GM19372 (cell line): Measurements from ENCODE around the gene SMIM17.
A peak's percentile ranks its signal among the peaks of the same experiment; 100 is the strongest.

Experiments used
- ATAC-seq: cut with Tn5 transposase; IDR thresholded peaks from one replicate; pipeline ENCODE4 v1.9.1; 2021; ENCODE audit warnings: mild to moderate bottlenecking, low read depth, moderate library complexity; ENCODE audit not compliant: unreplicated experiment

Gene SMIM17

GRCh38 chr19:56642711-56643459 is at the start of gene SMIM17:
Gene SMIM17, plus strand, starts transcription at chr19:56643159. Its CDS starts 2,509 bp downstream, at chr19:56645668.
- ATAC-seq = no peak

DNA sequence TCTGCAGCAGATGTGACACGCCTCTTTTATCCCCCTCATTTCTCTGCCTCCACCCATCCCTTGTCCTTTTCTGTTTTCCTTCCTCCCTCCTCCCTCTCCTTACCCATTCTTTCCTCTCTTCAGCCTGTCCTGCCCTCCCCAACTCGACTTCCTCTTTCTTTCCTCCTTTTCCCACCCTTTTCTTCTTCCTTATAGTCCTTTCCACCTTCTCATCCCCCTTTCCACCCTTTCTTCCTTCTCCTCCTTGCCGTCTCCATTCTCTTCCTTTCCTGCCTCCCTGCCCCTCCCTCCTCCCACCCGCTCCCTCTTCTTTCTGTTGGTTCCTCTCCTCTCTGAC is 48.5 kb upstream of the SMIM17 start:
- no peak for ATAC-seq

DNA sequence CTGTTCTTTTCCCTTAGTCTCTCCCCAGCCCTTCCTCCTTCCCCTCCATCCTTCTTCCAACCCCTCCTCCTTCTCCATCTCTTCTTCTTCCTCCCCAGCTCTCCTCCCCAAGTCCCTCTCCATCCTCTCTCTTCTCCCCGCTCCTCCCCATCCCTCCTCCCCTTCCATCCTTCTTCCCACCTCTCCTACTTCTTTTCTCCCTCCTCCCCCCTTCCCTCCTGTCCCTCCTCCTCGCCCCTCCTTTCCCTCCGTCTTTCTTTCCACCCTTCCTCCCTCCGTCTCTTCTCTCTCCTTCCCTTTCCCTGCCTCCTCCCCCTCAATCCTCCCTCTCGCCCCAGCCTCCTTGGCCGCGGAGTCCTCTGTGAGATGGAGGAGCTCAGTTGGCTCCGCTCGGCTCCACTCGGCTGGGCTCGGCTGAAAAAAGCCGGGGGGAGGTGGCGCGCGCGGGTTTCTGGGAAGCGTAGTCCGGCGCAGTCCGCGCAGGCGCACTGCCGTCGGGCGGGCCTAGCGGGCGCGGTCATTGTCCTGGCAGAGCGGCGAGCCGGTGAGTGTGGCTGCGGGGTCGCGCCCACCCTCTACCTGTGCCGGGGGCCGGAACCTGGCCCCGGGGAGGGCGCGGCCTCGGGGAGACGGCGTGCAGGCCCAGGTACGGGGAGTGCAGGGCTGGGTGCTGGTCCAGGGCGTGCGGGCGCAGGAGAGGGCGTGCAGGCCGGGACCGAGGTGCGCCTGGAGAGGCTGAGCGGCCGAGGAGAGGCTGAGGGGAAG is 48.0 kb upstream of the SMIM17 start, which contains the start of gene ZNF71:
ZNF71 (plus strand) TSS at position 520 of the 765 bp plus-strand sequence. CDS start 6,257 bp downstream, outside the sequence.
- ATAC-seq = peak; percentile 96

- ATAC-seq = no peak
Observed at GRCh38 chr19:56595548-56595899, 47.4 kb upstream of the SMIM17 start.

- ATAC-seq = no peak
Observed at GRCh38 chr19:56596676-56597075, 46.3 kb upstream of the SMIM17 start.

- no peak for ATAC-seq
Observed at GRCh38 chr19:56597696-56598095, 45.3 kb upstream of the SMIM17 start.

GRCh38 chr19:56601375-56601774 is 41.6 kb upstream of the SMIM17 start:
- no peak for ATAC-seq

DNA sequence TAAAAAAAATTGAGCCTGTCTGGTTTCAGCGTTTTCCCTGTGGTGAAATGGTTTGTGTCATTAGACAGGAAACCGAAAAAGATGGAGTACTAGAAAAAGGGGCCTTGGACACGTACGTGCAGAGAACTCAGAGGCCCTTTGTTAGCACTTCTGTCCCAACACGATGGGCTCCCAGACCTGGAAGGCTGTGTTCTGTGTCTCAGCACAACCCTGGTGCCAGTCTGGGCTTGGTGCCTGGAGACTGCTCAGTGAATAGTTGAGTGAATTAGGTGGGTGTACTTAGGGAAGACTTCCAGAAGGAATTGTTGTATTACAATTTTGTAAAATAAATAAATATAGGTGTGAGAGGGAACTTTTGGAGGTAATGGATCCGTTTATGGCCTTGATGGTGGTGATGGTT is 39.1 kb upstream of the SMIM17 start:
- ATAC-seq = no peak

DNA sequence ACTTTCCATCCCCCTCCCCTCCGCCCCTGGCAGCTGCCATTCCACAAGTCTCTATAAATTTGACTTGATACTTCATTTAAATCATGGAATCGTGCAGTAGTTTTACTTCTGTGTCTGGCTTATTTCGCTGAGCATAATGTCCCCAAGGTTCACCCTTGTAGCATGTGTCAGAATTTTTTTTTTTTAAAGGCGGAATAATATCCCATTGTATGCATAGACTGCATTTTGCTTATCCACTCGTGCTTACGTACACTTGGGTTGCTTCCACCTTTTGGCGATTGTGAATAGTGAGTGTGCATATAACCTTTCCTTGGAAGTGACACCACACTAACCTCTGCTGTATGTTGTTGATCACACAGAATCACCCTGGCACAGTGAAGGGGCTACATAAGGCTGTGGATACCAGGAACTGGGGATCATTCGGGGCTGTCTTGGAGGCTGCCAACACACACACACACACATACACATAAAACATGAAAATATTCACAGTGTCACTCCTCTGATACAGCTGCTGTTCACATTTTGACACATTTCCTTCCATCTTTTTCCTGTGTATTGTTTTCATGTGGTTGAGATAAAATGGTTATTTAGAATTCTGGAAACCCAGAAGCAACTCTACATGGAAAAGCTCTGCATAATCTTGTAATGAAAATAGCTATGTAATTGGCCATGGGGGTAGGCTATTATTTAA is 34.5 kb upstream of the SMIM17 start:
- no peak for ATAC-seq

GRCh38 chr19:56611288-56611687 is 31.7 kb upstream of the SMIM17 start:
- no peak for ATAC-seq

- ATAC-seq = no peak
Observed at GRCh38 chr19:56612737-56613136, 30.2 kb upstream of the SMIM17 start.

GRCh38 chr19:56613639-56614038 is 29.3 kb upstream of the SMIM17 start:
- ATAC-seq = no peak

- ATAC-seq = no peak
Observed at GRCh38 chr19:56617531-56617930, 25.4 kb upstream of the SMIM17 start.

DNA sequence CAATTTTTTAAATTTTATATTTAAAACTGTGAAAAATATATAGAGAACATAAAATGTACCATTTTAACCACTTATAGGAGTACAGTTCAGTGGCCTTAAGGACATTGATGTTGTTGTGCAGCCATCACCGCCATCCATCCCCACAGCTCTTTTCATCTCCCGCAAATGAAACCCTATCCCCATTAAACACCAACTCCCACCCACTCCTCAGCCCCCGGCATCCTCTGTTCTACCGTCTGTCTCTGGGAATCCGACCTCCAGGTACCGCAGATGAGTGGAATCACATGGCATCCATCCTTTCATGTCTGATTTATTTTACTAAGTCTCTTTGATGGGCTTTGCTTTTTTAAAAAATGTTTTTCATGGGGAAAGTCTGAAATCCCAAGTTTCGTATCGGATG is 23.8 kb upstream of the SMIM17 start:
- no peak for ATAC-seq

GRCh38 chr19:56622374-56622773 is 20.6 kb upstream of the SMIM17 start:
- no peak for ATAC-seq

GRCh38 chr19:56623006-56623405 is 20.0 kb upstream of the SMIM17 start:
- ATAC-seq = no peak

- no peak for ATAC-seq
Observed at GRCh38 chr19:56625708-56626107, 17.3 kb upstream of the SMIM17 start.

DNA sequence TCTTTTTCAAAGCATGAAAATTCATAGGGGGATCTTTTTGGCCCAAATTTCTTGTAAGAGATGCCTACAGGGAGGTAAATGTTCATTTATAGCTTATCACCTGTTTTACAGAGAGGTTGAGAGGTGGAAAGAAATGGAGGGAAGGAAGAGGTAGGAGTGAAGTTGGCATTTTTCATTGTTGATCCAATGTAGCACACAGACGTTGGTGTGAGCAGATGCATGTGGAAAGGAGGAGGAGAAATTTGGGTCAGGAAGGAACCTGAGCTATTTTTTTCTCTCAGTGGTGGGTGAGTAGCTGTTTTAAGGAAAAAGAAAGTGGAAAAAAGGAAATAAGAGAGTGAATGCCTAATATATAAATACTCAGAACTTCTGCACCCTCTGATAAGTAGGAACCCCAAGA is 9.9 kb upstream of the SMIM17 start:
- no peak for ATAC-seq

DNA sequence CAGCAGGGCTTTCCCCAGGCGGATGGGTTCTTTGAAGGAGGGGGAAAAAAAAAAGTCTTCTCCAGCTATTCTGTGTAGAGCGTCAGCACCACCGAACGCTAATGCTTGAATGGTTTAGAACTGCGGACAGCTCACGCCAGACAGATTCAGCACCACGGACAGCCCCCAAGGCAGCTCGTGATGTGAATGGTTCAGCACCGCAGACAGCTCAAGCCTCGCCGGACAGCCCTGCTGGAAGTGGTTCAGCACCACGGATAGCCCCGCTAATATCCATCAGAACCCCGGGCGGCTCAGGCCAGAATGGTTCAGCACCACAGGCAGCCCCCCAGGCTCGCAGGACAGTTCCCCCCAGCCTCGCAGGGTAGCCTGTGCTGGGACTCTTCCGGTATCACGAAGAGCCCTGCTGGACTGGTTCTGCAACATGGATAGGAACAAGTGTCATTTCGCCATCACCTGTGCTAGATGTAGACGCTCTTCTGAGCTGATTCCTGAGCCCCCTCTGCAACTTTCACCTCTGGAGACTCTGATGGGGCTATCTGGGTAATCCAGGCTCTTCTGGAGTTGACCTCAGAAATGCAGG is 4.9 kb upstream of the SMIM17 start:
- ATAC-seq = no peak

GRCh38 chr19:56639217-56639616 is 3.7 kb upstream of the SMIM17 start:
- no peak for ATAC-seq

DNA sequence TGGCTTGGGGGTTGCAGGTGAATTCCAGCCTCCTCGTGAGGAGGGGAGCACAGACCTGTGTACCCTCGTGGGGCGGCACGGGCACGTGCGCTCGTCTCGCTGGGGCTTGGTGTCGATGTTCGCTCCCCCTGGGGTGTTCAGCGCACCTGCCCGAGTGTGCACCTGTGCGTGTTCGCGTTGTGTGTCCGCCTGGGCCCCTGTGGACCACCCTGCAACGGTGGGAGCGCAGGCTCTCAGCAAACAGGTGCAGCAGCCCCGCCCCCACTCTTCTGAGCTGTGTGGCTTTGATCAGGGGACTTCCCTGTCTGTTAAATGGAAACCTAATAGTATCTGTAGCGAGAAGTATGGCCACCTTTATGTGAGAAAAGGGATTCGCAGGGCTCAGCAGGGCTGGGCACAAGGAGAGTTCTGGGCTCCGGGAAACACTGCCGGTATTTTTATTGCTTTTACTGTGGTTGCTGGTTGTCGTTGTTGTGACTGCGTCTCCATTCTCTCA is 549 bp downstream of the SMIM17 start:
- no peak for ATAC-seq
